Right forelimb (tissue), 1 donor: ENCODE data around the gene GNAT1.
"Not testable (repeated sequence)": the region's sequence is repeated elsewhere in the genome, so short reads cannot be mapped to it uniquely, and the experiment has no call there.

Source experiments
- DNase-seq: peaks from one replicate; pipeline ENCODE4 v3.0.0-alpha.2; 2018

GNAT1 gene

DNA sequence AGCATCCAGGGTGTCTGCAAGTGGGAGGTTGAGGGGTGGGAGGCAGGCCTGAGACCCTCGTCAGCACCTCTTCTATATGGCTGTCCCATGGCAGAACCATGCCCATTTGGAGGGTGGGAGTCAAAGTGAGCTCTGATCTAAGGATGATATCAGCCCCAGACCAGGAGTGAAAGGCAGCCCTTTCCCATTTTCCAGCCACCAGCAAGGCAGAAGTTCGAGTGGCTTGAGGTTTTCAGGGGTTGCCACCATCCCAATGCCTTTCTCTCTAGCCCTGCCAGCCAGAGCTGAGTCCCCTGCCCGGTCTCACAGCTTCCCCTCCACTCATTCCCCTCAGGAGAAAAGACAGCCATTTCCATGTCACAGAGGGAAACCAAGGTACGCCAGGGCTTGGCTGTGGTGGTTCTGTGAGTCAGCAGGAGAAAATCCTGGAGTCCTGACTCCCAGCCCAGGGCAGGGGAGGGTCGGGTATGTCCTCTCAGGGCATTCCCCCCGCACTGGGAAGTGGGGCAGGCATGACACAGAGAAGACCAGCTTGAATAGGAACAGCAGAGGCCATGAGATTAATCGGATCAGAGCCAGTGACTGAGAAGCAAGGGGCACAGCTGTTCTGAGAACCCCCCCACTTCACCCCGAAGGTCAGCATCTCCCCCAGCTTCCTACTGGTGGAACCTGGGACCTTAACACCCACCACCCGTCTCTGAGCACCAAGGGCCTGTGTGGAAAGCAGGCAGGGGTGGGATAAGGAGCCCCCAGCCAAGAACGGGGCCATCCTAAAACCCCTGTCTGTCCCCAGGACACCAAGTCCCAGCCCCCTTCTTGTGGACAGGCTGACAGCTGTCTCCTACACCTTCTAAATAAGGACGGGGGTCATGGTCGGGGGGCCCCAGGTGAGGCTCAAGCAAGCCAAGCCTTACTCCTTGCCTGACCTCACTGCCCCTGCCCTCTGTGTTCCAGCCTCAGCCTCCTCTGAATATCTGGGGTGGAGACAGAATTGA lies 12.7 kb downstream of the GNAT1 start:
- DNase-seq, result no peak

DNA sequence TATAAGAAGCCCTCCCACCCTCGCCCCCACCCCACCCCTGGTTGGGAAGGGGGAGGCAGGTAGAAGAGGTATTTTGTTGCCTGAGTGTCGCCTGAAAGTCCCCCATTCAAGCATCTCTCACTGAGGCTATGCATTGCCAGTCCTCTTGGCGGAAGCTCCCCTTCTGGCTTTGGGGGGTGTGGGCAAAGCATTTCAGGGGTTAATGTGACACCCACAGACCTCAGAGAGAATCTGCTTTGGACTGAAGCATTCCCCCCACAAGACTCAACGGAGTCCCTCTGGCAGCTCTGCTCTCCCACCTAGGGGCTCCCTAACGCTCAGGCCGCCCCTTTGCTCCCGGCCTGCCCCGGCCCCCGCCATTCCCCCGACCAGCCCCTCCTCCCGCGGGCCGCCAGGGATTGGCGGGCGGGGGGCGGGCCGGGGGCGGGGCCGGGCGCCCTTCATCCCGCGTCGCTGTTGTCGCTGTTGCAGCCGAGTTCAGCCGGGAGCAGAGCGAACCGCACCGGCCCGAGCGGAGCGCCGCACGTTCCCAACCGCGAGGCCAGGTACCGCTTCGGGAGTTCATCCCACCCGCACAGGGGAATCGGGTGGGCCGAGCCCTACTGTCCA lies 13.5 kb downstream of the GNAT1 start, which contains the start of gene SLC38A3:
Gene SLC38A3 (plus strand): TSS at position 468 of the 609 bp plus-strand sequence. CDS start 8,929 bp downstream, outside the sequence.
- no peak for DNase-seq

DNA sequence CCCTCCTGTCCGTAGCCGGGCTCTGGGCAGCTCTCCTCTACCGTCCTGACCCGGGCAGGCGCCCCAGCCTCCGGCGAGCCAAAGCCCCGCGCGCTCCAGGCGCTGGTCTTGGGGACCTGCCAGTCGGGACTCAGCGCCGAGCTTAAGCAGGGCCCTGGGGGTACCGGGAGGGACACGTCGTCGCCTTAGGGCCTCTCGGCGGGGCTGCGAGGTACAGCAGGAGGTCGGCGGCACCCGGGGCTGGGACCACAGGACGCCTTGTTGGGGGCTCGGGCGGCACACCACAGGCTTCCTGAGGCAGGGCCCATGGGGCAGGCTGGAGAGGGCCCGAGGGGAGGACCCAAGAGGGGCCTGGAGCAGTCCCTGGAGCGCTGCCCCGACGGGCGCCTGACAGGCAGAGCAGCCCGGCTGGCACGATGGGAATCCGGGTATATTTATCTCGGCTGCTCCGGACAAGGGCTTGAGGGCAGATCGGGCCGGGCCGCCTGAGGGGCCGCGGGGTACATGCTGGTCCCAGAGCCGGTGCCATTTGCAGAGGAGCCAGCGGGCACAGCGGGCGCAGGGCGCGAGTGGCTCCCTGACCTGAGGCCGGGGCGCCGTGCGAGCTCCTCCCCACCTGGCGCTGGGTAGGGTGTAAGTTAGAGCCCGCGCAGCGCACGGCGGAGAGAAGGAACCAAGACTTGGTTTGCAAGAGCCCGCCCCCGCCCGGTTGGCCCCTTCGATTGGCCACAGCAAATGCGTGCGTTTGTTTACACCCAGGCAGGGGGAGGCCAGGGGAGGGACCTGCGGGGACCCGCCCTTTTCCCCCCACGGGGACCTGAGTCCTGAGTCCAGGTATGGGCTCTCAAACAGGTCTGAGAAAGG lies 14.2 kb downstream of the GNAT1 start:
- no peak for DNase-seq

DNA sequence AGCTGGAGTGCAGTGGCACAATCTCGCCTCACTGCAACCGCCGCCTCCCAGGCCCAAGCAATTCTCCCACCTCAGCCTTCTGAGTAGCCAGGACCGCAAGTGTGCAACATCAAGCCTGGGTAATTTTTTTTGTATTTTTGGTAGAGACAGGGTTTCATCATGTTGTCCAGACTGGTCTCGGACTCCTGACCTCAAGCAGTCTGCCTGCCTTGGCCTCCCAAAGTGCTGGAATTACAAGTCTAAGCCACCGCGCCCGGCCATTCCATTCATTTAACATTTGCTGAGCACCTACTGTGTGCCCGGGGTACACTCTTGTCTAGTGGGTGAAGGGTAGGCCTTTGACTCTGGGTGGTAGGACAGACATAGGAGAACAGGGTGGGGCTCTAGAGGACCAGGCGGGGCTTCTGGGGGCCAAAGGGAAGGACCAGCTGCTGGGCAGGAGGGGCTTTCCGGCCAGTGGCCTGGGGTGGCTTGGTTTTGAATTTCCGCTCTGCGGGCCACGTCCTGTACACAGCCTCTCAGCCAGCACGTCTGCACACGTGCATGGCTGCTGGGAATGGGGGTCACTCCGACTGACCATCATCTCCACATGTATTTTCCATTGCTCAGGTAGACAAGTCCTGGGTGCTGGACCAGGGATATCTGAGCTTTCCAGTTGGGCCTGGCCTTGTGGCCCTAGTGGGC lies 16.1 kb downstream of the GNAT1 start:
- no peak for DNase-seq

DNA sequence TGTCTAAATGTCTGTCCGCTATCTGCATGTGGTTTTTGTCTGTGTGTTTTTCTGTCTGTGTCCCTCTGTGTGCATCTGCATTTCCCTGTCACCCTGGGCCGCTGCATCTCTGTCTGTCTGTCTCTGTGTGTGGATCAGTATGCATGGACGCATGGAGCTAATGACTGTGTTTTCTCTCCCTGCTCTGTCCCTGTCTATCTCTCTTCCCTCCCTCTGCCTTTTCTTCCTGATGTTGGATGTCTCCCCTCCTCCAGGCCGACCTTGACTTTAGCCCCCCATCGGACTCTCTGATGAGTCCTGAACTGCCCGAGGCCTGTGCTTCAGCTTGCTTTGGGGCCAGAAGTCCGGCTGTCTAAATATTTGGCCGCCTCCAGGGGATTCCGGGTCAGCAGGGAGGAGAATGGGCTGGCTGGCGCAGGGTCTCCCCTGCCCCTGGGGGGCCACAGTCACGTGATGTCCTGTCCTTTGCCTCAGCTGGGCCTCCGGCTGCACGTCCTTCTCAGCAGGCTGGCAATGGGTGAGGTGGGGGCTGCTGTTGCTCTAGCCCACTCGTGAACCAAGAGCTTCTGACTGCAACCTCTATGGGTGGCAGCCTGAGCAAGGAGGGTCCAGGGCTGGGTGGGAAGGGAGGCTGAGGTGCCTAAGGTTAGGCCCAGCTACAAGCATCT lies 17.4 kb downstream of the GNAT1 start:
- DNase-seq, result no peak

DNA sequence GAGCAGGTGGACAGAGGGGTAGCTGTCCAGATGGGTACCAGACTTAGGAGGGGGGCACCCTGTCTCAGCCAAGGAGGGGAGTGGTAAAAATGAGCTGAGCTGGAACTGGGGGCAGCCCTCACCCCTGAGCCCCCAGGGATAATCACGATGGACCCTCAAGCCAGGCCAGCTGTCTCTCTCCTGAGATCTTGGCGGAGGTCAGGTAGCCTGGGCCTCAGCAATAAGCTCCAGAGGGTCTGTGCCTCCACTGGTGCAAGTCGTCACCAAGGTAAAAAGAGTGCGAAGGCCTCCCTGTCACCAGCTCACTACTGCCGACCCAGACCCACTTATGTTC lies 18.7 kb downstream of the GNAT1 start:
- DNase-seq, result no peak

DNA sequence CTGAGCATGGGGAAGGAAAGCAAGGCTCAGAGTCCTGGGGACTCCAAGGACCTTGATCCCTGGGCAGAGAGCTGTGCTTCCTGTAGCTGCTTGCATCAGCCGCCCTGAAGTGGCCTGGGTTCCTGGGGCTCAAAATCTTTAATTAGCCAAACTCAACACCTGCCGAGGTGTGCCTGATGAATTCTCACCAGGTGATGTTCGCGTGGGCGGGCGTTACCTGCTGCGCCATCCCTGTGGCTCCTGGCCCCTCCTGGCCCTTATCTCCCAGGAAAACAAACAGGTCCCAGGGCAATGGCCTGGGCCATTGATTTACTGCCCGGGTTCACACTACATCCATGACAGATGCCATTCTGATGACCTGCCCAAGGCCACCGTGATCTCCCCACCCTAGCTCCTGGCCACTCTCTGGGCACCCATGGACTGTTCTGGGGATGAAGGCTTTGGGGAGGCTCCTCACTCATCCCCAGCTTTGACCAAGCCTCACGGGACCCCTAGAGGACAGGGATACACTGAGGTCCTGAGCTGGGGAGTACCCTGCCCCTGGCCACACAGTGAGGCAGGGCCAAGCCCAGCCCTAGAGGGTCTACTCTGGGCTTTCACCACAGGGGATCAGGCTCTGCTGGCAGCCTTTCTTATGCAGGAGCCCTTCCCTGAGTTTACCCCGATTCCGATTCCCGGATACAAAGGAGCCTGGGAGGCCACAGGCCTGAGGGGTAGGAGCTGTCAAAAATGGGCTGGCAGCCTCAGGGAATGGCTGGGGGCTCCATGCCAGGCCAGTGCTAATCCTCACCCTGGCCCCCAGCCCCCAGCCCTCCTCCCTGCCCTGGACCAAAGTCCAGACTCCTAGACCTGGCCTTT lies 19.3 kb downstream of the GNAT1 start:
- DNase-seq, result no peak

DNA sequence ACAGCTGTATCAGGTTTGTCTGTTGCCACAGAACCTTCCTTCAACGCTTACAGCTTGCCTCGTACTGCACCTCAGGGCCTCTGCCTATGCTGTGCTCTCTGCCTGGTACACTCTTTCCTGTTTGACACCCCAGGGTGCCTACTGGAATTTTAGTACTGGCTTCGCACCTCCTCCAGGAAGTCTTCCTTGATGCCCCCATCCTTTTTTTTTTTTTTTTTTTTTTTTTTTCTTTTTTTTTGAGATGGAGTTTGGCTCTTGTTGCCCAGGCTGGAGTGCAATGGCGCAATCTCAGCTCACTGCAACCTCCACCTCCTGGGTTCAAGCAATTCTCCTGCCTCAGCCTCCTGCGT lies 19.9 kb downstream of the GNAT1 start:
- DNase-seq, result not testable (repeated sequence)

DNA sequence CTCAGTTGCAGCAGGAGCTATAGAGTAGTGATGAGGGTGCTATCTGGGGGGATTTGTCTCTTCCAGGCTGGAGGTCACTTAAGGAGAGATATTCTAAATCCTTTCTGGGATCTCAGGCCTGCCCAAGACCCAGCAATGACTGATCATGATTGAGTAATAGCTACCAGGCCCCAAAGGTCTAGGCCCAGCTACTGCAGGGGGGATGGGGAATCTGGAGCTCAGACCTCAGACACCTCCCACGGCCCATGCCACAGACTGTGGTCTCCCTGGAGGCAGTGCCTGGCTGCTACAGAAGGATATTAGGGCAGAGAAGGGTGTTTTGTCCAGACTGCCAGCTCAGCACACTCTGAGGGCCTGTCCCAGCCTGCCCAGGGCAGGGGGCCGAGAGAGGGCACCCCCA lies 20.5 kb downstream of the GNAT1 start:
- no peak for DNase-seq

DNA sequence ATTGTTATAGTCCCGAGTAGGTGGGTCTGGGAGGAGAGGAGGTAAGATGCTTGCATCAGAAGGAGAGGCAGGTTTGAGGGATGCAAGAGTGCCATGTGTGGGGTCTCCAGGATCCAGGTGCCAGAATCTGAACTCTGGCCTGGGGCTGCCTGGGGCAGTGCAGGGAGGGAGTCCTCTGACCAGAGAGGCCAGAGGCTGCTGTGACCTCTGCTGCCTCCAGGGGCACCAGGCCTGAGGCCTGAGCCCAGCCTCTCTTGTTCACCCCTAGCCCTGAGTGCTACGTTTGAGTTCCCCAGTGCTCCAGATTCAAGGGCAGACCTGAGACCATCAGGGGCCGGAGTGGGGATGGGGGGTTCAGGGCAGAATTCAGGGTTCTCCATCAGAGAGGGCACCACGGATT lies 21.1 kb downstream of the GNAT1 start:
- DNase-seq, result no peak

DNA sequence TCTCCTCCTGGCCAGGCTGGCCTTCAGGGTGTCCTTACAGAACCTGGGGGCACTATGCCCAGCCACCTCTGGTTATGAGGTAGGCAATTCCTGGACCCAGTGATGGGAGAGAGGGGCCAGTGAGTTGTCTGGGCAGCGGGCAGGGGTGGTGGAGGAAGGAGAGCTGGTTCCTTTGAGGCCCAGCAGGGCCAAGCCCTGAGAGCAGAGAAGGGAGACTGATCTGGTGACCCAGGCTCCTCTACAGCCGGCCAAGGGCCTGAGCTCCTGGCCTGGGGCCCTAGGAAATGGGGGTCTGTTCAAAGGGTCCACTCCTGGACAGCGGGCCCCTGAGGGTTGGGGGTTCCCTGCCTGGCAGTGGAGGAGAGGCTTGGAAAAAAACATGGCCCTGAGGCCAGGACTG lies 21.6 kb downstream of the GNAT1 start:
- DNase-seq, result no peak

DNA sequence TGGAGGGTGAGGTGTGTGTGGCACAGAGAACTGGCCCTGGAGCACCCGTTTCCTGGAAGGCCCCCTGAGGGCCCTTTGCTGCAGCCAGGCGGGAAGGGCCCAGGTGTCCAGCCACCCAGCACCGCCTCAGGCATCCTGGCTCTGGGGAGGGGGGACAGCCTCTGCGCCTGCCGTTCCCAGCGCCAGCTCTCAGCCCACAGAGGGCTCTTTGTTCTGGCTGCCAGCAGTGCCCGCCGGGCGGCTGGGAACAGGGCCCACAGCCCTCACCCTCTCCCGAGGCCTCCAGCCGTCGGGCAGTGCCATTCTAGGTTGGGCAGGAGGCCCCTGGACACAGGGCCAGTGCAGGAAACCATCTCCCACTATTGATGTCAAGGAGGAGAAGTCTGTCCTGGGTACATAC lies 22.0 kb downstream of the GNAT1 start:
- no peak for DNase-seq

DNA sequence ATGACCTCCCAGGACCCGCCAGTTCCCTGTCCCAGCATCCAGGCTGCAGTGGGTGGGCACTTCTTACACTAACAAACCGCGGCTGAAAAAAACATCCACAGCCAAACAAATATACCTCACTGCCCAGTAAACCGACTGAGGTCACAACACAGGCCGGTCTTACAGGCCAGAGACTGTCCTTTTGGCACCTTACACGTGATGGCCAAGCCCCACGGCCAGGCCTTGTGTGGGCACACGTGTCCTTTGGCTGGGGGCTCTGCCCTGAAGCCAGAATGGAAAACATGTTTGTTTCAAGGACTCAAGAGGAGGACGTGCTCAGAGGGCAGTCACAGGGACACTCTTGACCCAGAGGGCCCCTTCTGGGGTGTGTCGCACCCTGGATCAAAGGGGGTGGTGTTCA lies 23.4 kb downstream of the GNAT1 start:
- no peak for DNase-seq

DNA sequence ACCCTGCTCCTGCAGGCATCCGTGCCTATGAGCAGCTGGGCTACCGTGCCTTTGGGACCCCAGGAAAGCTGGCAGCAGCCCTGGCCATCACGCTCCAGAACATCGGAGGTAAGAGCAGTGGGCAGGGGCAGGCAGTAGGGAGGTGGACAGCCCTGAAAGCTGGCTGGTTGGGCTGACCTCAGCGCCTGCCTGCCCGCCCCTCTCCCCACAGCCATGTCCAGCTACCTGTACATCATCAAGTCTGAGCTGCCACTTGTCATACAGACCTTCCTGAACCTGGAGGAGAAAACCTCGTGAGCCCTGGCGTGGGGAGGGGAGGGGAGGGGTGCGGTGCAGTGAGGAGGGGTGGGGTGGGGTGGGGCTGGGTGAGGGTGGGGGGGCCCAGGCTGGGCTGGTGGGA lies 24.1 kb downstream of the GNAT1 start:
- DNase-seq, result no peak

DNA sequence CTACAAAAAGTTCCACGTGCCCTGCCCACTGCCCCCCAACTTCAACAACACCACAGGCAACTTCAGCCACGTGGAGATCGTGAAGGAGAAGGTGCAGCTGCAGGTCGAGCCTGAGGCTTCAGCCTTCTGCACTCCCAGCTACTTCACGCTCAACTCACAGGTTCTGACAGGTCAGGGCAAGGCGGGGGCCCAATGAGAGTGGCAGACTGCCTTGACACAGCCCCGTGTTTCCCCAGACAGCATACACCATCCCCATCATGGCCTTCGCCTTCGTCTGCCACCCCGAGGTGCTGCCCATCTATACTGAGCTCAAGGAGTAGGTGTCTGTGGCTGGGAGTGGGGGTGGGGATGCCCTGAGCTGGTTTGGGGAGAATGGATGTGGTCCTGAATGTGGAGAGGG lies 26.3 kb downstream of the GNAT1 start:
- DNase-seq, result no peak

DNA sequence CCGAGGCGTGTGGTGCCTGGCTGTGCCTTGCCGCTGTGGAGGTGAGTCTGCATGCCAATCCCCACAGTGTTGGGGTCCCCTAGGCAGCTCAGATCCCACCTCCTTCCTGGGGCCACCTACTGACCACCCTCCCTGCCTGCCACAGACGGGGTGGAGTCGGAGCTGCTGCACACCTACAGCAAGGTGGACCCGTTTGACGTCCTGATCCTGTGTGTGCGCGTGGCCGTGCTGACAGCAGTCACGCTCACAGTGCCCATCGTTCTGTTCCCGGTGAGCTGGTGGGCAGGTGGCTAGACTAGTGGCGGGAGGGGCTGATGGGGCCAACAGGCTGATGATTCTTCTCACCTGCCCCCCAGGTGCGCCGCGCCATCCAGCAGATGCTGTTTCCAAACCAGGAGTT lies 27.0 kb downstream of the GNAT1 start:
- no peak for DNase-seq

DNA sequence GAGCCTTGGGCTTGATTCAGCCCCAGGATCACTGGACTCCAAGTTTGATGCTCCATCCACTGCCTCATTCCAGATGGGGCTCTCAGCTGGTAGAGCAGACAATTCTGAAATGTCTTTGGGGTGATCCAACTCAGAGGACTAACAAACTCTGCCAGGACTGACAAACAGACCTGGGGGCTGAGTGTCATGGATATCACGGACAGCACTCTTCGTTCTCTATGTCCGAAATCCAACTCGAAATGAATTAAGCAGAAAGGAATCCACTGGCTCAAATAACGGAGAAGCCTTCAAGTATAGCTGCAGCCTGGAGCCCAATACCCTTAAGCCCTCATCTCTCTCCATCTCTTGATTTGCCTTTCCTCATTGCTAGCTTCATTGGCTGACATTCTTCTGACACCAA lies 27.9 kb downstream of the GNAT1 start:
- no peak for DNase-seq

DNA sequence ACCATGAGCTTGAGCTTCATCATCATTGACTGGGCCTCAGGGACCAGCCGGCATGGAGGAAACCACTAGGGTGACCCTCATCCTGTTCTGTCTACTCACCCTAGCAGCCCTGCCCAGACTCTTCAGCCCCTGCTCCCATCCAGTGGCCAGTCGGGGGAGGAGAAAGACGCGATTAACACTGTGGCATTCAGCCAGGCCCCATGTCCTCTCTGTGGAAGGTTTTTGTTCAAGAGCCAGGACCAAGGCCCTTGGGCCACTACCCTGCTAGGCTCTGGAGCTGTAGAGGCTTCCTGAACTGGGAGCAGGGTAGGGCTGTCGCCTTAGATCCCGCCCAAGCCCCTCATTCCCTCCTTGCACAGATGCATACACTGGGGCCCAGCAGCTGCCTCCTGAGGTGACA lies 28.7 kb downstream of the GNAT1 start:
- no peak for DNase-seq

DNA sequence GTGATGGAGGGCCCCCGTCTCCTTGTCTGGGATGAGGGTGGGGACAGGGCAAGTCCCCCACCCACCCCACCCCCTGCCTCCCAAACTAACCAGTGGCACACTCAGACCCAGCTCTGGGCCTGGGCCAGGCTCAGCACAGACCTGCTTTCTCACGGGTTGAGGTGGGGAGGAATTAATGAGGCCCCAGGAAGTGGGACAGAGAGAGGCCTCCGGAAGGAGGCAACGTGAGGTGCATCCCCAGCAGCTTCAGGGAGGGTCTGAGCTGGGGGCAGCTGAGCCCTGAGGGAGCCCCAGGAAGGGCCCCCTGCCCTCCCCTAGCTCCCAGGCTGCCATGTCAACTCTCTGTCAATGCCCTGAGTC lies 29.6 kb downstream of the GNAT1 start:
- no peak for DNase-seq

DNA sequence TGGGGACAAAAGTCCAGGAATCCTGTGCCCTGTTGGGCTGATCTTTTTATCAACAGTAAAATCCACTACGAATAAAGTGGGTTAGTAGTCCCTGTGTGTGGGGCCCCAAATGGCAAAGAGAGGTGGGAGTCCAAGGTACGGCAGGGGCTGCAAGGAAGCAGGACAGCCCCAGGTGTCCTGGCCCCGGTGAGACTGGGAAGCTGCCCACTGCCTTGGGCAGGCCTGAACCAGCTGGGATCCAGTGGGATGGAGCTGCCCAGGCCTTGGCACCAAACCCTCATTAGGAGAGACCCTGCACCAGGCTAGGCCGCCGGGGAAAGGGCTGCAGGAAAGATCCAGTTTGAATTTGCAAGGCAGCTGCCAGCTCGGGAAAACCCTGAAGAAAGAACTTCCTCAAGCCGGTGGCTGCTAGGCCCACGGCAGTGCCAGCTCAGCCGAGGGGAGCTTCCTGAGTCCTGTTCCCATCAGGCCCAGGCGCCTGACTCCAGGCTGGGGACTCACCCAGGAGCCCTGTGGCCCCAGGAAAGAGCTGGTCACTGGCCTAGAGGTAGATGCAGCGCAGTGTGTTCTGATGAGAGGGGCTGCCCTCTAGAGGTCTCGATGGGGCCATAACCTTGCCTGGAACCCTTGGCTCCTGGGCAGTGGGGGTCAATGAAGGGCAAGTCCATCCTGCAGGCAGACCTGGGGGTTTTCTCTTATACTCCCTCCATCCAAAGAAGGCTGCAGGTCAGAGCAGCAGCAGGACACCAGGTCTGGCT lies 30.2 kb downstream of the GNAT1 start:
- DNase-seq, result no peak

DNA sequence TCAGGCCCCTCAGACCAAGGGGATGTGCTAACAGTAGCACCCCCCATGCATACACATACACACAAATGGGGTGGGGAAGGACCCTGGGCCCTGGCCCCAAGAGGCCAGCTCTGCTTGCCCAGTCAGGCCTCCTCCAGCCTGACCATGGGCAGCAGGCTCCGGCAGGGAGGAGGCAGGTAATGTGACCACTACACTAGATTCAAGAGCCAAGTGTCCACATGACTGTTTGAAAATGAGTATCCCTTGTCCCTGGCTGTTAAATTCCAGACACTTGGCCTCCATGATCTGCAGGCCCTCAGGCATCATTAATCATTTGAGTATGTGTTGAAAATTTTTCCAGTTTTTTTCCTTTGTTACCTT lies 30.7 kb downstream of the GNAT1 start:
- DNase-seq, result no peak
